Fibroblast of villous mesenchyme (primary cell): ENCODE data around the gene PRIMA1. TPM values are rescaled to one million over a fixed set of nuclear protein-coding genes. Genes with fewer than 3 reads are reported as not detected.

Experiments used
- DNase-seq: peaks from one replicate; pipeline ENCODE4 v3.0.0-alpha.2; 2010; ENCODE audit warnings: low read depth
- H3K4me3 ChIP-seq: 2 replicates; pipeline ENCODE4 v1.5.1; 2011; ENCODE audit warnings: low read depth, mild to moderate bottlenecking, low read length
- total RNA-seq: library from RNA; depleted of rRNA; stranded (reverse); fragments of >200 nt; gene quantifications from 2 replicates; pipeline ENCODE4 v1.2.3, GENCODE V29; 2012
- TF ChIP-seq, protein P1 (sequence below): IDR thresholded peaks from 2 replicates; pipeline ENCODE4 v1.5.1; 2012; ENCODE audit warnings: low read depth, mild to moderate bottlenecking, low read length; ENCODE audit not compliant: insufficient read depth

PRIMA1 gene
- total RNA-seq, 1 donor: not detected

DNA sequence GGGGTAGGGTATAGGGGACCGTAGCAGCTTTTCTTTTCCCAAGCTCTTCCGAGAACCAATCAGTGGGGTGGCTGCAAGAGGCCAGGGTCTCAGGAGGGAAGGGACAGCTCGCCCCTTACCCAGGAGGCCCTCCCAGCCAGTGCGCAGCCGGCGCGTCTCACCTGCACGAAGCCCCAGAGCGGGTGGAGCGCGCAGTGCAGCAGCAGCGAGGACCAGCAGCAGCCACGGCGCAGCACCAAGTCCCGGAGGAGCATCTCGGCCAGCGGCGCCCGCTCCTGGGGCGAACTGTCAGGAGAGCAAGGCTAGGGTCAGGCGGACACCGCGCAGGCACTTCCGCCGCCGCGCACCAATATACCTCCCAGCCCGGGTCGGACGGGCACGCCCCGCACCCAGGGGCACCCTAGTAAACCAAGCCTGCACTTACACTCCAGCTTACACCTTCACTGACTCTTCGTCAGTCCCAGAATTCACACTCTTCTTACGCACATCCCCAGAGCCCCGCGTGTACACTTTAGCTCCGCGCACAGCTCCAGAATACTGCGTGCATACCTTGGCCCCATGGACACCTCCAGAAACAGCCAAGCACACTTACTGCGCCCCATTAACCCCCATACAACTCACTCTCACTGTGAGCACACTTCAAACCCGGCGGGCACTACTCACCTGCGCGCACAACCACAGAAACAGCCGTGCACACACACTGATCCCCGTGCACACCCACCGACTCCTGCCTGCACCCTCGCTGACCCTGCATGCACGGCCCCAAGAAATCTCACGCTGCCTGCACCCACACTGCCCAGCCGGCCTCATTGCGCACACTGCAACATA, 606 bp downstream of the PRIMA1 start:
- TF ChIP-seq, protein P1, sequence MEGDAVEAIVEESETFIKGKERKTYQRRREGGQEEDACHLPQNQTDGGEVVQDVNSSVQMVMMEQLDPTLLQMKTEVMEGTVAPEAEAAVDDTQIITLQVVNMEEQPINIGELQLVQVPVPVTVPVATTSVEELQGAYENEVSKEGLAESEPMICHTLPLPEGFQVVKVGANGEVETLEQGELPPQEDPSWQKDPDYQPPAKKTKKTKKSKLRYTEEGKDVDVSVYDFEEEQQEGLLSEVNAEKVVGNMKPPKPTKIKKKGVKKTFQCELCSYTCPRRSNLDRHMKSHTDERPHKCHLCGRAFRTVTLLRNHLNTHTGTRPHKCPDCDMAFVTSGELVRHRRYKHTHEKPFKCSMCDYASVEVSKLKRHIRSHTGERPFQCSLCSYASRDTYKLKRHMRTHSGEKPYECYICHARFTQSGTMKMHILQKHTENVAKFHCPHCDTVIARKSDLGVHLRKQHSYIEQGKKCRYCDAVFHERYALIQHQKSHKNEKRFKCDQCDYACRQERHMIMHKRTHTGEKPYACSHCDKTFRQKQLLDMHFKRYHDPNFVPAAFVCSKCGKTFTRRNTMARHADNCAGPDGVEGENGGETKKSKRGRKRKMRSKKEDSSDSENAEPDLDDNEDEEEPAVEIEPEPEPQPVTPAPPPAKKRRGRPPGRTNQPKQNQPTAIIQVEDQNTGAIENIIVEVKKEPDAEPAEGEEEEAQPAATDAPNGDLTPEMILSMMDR: no peak
- no peak for DNase-seq
- no peak overlapping the region for H3K4me3 ChIP-seq

DNA sequence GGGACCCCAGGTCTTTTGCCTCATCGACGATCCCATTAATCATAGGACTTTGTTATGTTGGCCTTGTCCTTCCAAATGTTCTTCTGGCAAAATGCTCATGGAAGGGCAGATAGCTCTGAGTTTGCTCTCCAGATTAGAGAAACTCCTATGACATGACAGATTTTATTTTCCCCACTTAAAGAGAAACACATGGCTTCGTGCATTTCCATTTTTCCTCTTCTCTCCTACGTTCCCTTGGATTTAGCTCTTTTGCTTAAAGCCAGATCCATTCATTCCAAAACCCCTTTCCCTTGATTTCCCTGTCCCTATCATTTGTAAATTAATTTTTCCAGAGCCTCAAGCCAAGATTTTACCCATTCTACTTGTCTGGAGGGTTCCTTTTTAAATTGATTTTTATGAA, 2.9 kb downstream of the PRIMA1 start:
- TF ChIP-seq, protein P1: no peak
- H3K4me3 ChIP-seq: no peak overlapping the region
- DNase-seq: no peak

DNA sequence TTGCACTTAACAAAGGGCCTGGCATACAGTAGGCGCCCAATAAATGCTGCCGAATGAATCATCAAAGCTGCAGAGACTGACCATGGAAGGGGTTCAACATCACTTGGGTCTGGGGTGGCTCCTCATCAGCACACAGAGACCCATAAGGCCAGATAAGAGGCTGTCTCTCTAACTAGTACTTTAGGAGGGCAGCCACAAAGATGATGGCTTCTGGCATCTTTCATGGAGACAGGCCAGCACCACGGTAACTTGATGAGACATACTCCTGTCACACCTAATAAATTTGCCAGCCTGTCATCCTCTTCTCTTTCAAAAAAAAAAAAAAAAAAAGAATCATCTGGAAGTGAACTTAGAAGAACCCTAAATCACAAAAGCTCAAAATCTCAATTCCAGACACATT, 3.4 kb downstream of the PRIMA1 start:
- H3K4me3 ChIP-seq: no peak overlapping the region
- TF ChIP-seq, protein P1: no peak
- no peak for DNase-seq

DNA sequence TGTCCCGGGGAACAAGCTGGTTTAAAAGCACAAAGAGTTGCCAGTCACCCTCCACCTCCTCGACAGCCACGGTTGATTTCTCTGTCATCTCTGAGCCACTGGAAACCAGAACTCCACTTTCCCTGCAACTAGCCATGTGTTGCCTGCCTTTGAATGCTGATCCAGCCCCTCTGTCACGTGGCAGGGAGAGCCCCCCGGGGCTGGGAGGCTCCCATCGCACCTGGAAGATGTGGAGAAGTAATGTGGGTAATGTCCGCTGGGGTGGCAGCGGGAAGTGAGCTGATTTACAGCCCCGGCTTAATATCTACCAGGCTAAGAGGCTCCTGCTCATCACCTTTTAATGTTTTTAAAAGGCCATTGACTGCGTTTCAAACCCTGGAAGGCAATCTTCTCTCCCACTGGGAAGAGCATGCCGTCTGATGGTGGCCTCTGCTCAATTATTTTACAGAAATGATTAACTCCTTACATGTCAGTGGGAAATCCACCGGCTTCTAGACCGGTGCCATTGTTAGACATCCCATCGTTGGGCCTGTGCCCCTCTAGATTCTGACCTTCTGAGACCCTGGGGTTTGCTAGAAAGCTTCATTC, 7.4 kb downstream of the PRIMA1 start:
- TF ChIP-seq, protein P1: no peak
- DNase-seq: no peak
- no peak overlapping the region for H3K4me3 ChIP-seq

DNA sequence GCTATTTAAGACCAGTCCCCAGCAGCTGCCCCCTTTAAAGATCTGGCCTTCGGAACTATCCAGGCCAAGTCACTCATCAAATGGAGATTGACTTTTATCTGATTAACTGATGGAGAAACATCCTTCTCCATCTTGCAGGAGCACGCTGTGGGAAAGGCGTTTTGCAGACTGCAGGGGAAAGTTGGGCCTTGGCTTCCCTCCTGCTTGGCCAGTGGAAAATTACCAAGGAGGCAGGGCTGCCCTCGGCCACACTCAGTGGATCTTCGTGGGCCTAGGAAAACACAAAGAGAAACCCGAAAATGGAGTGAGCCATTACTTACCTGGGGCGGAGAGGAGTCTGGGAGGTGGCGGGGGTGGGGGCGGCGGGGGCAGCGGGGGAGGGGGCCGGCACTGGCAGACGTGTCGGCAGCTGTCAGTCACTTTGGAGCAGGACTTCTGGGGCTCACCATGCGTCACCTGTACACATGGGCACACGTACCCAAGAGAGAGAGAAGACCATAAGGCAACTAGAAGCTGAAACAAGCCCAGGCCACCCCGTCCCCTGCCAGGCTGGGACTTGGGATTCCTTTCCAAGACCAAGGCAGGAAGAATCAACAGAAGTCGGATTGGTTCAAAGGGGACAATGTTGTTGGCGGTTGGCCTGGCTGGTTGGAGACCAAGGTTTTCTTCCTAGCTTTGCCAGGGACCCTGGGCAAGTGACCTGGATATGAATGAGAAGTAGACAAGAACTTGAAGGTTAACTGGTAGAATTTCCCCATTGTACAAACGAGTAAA, 9.2 kb downstream of the PRIMA1 start:
- no peak for DNase-seq
- no peak overlapping the region for H3K4me3 ChIP-seq
- TF ChIP-seq, protein P1: no peak

DNA sequence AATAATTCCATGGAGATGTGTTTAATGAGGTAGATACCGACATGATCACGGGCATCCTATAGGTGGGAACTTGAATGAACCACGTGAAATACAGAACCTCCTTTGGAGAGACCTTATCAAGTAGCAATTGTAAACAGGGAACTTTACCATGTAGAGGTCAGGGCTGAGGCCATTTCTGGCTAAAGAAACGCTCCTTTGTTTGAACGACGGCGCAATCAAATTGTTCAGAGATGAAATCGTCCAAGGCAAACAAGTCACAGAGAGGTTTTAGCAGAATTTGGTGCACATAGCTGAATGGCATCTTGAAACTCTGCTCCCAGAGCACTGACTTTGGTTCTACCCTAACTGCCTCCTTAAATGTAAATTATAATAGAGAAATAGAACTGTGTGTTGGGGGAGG, 9.8 kb downstream of the PRIMA1 start:
- no peak for DNase-seq
- TF ChIP-seq, protein P1: no peak
- H3K4me3 ChIP-seq: no peak overlapping the region
